Measurements from ENCODE around the gene PFKFB3. TPM values are rescaled to one million over a fixed set of nuclear protein-coding genes. Genes with fewer than 3 reads are reported as not detected.

The PFKFB3 gene
- total and polyA plus RNA-seq, 2 of the 13 experiments (the other 11 are each of a cell fraction or from before 2014, with no cell fraction given), result 1.2 to 13.3 TPM

DNA sequence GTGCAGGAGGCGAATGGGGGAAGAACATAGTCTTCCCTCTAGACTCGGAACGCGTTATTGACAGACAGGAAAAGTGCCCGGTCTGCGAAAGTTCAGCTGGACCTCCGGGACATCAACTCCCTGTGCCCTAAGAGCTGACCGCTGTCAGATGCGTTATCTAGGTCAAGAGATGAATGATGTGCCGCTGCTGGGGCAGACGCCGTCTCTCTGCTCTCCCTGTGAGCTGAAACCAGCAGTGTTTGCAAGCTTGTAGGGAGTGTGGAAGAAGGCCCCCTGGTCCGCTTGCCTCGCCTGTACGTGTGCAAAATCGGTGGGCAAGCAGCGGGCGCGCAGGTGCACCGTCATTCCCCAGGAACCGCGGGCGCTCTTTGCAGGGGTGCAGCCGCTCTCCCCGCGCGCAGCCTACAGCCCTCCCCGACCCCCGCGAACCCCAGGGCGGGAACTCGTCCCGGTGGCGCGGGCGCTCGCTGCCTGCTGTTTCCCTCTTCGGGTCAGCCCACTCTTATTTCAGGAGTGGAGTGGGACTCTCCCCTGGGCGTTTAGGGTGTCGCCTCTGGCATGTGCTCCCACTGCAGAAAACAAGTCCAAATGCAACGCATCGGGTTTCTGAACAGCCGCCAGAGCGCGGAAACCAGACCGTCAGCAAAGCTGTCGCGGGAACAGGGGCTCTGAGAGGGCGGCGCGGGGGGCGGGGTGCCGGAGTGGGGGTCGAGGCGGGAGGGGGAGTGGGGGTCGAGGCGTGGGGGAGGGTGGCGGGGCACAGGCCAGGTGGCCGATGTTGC, 1.8 kb upstream of the PFKFB3 start (continued):
- peak; percentile 39; the same call in 1 of the 2 replicates for TF ChIP-seq KDM2A (CRISPR knock-in tag; IDR thresholded peaks at IDR 0.05; ENCODE audit: borderline replicate concordance, low read depth)
- TF ChIP-seq FOXA3 (CRISPR knock-in tag; IDR thresholded peaks at IDR 0.05), result 0 out of 2 replicates have a peak, but pooled peaks have one; percentile 8
- TF ChIP-seq, protein P1, sequence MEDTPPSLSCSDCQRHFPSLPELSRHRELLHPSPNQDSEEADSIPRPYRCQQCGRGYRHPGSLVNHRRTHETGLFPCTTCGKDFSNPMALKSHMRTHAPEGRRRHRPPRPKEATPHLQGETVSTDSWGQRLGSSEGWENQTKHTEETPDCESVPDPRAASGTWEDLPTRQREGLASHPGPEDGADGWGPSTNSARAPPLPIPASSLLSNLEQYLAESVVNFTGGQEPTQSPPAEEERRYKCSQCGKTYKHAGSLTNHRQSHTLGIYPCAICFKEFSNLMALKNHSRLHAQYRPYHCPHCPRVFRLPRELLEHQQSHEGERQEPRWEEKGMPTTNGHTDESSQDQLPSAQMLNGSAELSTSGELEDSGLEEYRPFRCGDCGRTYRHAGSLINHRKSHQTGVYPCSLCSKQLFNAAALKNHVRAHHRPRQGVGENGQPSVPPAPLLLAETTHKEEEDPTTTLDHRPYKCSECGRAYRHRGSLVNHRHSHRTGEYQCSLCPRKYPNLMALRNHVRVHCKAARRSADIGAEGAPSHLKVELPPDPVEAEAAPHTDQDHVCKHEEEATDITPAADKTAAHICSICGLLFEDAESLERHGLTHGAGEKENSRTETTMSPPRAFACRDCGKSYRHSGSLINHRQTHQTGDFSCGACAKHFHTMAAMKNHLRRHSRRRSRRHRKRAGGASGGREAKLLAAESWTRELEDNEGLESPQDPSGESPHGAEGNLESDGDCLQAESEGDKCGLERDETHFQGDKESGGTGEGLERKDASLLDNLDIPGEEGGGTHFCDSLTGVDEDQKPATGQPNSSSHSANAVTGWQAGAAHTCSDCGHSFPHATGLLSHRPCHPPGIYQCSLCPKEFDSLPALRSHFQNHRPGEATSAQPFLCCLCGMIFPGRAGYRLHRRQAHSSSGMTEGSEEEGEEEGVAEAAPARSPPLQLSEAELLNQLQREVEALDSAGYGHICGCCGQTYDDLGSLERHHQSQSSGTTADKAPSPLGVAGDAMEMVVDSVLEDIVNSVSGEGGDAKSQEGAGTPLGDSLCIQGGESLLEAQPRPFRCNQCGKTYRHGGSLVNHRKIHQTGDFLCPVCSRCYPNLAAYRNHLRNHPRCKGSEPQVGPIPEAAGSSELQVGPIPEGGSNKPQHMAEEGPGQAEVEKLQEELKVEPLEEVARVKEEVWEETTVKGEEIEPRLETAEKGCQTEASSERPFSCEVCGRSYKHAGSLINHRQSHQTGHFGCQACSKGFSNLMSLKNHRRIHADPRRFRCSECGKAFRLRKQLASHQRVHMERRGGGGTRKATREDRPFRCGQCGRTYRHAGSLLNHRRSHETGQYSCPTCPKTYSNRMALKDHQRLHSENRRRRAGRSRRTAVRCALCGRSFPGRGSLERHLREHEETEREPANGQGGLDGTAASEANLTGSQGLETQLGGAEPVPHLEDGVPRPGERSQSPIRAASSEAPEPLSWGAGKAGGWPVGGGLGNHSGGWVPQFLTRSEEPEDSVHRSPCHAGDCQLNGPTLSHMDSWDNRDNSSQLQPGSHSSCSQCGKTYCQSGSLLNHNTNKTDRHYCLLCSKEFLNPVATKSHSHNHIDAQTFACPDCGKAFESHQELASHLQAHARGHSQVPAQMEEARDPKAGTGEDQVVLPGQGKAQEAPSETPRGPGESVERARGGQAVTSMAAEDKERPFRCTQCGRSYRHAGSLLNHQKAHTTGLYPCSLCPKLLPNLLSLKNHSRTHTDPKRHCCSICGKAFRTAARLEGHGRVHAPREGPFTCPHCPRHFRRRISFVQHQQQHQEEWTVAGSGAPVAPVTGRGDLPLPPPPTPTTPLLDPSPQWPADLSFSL (CRISPR knock-in tag; IDR thresholded peaks at IDR 0.05), result no peak
- TF ChIP-seq ZNF652 (CRISPR knock-in tag; IDR thresholded peaks at IDR 0.05; ENCODE audit: borderline replicate concordance, low read depth), result no peak
- TF ChIP-seq, protein P2, sequence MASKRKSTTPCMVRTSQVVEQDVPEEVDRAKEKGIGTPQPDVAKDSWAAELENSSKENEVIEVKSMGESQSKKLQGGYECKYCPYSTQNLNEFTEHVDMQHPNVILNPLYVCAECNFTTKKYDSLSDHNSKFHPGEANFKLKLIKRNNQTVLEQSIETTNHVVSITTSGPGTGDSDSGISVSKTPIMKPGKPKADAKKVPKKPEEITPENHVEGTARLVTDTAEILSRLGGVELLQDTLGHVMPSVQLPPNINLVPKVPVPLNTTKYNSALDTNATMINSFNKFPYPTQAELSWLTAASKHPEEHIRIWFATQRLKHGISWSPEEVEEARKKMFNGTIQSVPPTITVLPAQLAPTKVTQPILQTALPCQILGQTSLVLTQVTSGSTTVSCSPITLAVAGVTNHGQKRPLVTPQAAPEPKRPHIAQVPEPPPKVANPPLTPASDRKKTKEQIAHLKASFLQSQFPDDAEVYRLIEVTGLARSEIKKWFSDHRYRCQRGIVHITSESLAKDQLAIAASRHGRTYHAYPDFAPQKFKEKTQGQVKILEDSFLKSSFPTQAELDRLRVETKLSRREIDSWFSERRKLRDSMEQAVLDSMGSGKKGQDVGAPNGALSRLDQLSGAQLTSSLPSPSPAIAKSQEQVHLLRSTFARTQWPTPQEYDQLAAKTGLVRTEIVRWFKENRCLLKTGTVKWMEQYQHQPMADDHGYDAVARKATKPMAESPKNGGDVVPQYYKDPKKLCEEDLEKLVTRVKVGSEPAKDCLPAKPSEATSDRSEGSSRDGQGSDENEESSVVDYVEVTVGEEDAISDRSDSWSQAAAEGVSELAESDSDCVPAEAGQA (IDR thresholded peaks at IDR 0.05; ENCODE audit: low read depth), result no peak
- TF ChIP-seq, protein P2 (CRISPR knock-in tag; IDR thresholded peaks at IDR 0.05; ENCODE audit: borderline replicate concordance), result no peak
- TF ChIP-seq ZNF530 (CRISPR knock-in tag; IDR thresholded peaks at IDR 0.05; ENCODE audit: low read depth), result no peak
- TF ChIP-seq MZF1 (CRISPR knock-in tag; IDR thresholded peaks at IDR 0.05; ENCODE audit: borderline replicate concordance), result no peak
- TF ChIP-seq, protein P3, sequence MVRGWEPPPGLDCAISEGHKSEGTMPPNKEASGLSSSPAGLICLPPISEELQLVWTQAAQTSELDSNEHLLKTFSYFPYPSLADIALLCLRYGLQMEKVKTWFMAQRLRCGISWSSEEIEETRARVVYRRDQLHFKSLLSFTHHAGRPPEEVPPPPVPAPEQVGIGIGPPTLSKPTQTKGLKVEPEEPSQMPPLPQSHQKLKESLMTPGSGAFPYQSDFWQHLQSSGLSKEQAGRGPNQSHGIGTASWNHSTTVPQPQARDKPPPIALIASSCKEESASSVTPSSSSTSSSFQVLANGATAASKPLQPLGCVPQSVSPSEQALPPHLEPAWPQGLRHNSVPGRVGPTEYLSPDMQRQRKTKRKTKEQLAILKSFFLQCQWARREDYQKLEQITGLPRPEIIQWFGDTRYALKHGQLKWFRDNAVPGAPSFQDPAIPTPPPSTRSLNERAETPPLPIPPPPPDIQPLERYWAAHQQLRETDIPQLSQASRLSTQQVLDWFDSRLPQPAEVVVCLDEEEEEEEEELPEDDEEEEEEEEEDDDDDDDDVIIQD (CRISPR knock-in tag; IDR thresholded peaks at IDR 0.05; ENCODE audit: low read depth), result no peak
- TF ChIP-seq ZBTB21 (CRISPR knock-in tag; IDR thresholded peaks at IDR 0.05), result no peak
- TF ChIP-seq, protein P4, sequence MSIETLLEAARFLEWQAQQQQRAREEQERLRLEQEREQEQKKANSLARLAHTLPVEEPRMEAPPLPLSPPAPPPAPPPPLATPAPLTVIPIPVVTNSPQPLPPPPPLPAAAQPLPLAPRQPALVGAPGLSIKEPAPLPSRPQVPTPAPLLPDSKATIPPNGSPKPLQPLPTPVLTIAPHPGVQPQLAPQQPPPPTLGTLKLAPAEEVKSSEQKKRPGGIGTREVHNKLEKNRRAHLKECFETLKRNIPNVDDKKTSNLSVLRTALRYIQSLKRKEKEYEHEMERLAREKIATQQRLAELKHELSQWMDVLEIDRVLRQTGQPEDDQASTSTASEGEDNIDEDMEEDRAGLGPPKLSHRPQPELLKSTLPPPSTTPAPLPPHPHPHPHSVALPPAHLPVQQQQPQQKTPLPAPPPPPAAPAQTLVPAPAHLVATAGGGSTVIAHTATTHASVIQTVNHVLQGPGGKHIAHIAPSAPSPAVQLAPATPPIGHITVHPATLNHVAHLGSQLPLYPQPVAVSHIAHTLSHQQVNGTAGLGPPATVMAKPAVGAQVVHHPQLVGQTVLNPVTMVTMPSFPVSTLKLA (IDR thresholded peaks at IDR 0.05), result no peak
- no peak for TF ChIP-seq TBX2 (CRISPR knock-in tag; IDR thresholded peaks at IDR 0.05; ENCODE audit: borderline replicate concordance)
- TF ChIP-seq CREM (IDR thresholded peaks at IDR 0.05), result no peak
- TF ChIP-seq CREM (CRISPR knock-in tag; IDR thresholded peaks at IDR 0.05), result no peak
